ENCODE data around the gene E4F1.

E4F1 gene

GRCh38 chr16:2209258-2210008, 14.0 kb upstream of the E4F1 start:
- in situ Hi-C loops (cut with HindIII; ENCODE audit: low sequenced_read_pairs), result no loop called here
- no peak overlapping the region for H3K4me3 ChIP-seq (ENCODE audit: low read depth, low read length)
- DNase-seq (ENCODE audit: low read depth, low spot score), result no peak
- no peak for TF ChIP-seq CTCF (IDR thresholded peaks at IDR 0.05; ENCODE audit: low read depth, low read length)

GRCh38 chr16:2210009-2210332, 13.4 kb upstream of the E4F1 start:
- TF ChIP-seq CTCF (IDR thresholded peaks at IDR 0.05; ENCODE audit: low read depth, low read length), result no peak
- DNase-seq (ENCODE audit: low read depth, low spot score), result no peak
- no peak overlapping the region for H3K4me3 ChIP-seq (ENCODE audit: low read depth, low read length)
- in situ Hi-C loops (cut with HindIII; ENCODE audit: low sequenced_read_pairs), result no loop called here

GRCh38 chr16:2210386-2211365, 12.7 kb upstream of the E4F1 start, which contains the start of gene BRICD5:
Gene BRICD5 (minus strand): TSS chr16:2210863. CDS start chr16:2210833, 30 bp downstream.
- TF ChIP-seq CTCF (IDR thresholded peaks at IDR 0.05; ENCODE audit: low read depth, low read length), result no peak
- in situ Hi-C loops (cut with HindIII; ENCODE audit: low sequenced_read_pairs), result no loop called here
- no peak within 1 kb of the TSS for H3K4me3 ChIP-seq (ENCODE audit: low read depth, low read length)
- no peak for DNase-seq (ENCODE audit: low read depth, low spot score)

GRCh38 chr16:2211923-2212347, 11.5 kb upstream of the E4F1 start:
- DNase-seq (ENCODE audit: low read depth, low spot score), result no peak
- in situ Hi-C loops (cut with HindIII; ENCODE audit: low sequenced_read_pairs), result no loop called here
- H3K4me3 ChIP-seq (ENCODE audit: low read depth, low read length), result no peak overlapping the region
- no peak for TF ChIP-seq CTCF (IDR thresholded peaks at IDR 0.05; ENCODE audit: low read depth, low read length)

- no peak for DNase-seq (ENCODE audit: low read depth, low spot score)
- in situ Hi-C loops (cut with HindIII; ENCODE audit: low sequenced_read_pairs), result no loop called here
- peak overlapping the region; percentile 54 for H3K4me3 ChIP-seq (ENCODE audit: low read depth, low read length)
- no peak for TF ChIP-seq CTCF (IDR thresholded peaks at IDR 0.05; ENCODE audit: low read depth, low read length)
Measured at GRCh38 chr16:2212362-2213324, 10.7 kb upstream of the E4F1 start.
